Measurements from ENCODE around the gene CMIP. TPM values are rescaled to one million over a fixed set of nuclear protein-coding genes. Genes with fewer than 3 reads are reported as not detected.

Gene CMIP
- total RNA-seq, 1 donor from 2014 or later: 6.6 TPM

GRCh38 chr16:81700071-81700779 is 255.6 kb downstream of the CMIP start:
- H3K4me3 ChIP-seq: no peak overlapping the region
- no peak overlapping the region for H3K4me2 ChIP-seq
- no peaks in the 10 kb centered on the region for H3K9me3 ChIP-seq (ENCODE audit: low read depth)
- H3K36me3 ChIP-seq: no peaks in the 10 kb centered on the region
- peaks cover 4% of the 10 kb centered on the region for H3F3A ChIP-seq (ENCODE audit: low read depth)
- no peak for DNase-seq (ENCODE audit: low spot score)
- peaks cover 43% of the 10 kb centered on the region for H3K4me1 Mint-ChIP-seq
- H3K9ac ChIP-seq: no peak overlapping the region
- no peaks in the 10 kb centered on the region for H3K79me2 ChIP-seq (ENCODE audit: low read depth)
- H3K27me3 ChIP-seq: no peaks in the 10 kb centered on the region
- H3K9me3 Mint-ChIP-seq: no peaks in the 10 kb centered on the region
- H3K27ac ChIP-seq: no peak overlapping the region
- H4K20me1 ChIP-seq (ENCODE audit: low read depth): no peaks in the 10 kb centered on the region
- no peak overlapping the region for H2AFZ ChIP-seq (replicated peaks)
- H3K36me3 Mint-ChIP-seq: peaks cover 43% of the 10 kb centered on the region
- no peaks in the 10 kb centered on the region for H3K27me3 Mint-ChIP-seq (ENCODE audit: insufficient read depth, low read depth)
- peaks cover 12% of the 10 kb centered on the region for H3K4me1 ChIP-seq
- no peak overlapping the region for H3K4me3 Mint-ChIP-seq
- peak overlapping the region; percentile 74 for H3K27ac Mint-ChIP-seq
- no peak for TF ChIP-seq EZH2 (IDR thresholded peaks at IDR 0.05)
- TF ChIP-seq CTCF (IDR thresholded peaks at IDR 0.05): no peak
- no peak for TF ChIP-seq EZH2phosphoT487 (IDR thresholded peaks at IDR 0.05)

GRCh38 chr16:81700780-81701165 is 256.2 kb downstream of the CMIP start:
- no peak overlapping the region for H3K4me3 Mint-ChIP-seq

GRCh38 chr16:81701296-81701970 is 256.8 kb downstream of the CMIP start:
- H3K9ac ChIP-seq: no peak overlapping the region
- H3K27me3 Mint-ChIP-seq (ENCODE audit: insufficient read depth, low read depth): no peaks in the 10 kb centered on the region
- H2AFZ ChIP-seq (replicated peaks): no peak overlapping the region
- H3K36me3 Mint-ChIP-seq: peaks cover 40% of the 10 kb centered on the region
- peaks cover 31% of the 10 kb centered on the region for H3K4me1 Mint-ChIP-seq
- no peak overlapping the region for H3K27ac ChIP-seq
- no peak overlapping the region for H3K4me3 Mint-ChIP-seq
- H3K4me2 ChIP-seq: no peak overlapping the region
- DNase-seq (ENCODE audit: low spot score): no peak
- no peak overlapping the region for H3K4me3 ChIP-seq
- no peak for TF ChIP-seq CTCF (IDR thresholded peaks at IDR 0.05)
- no peak for TF ChIP-seq EZH2 (IDR thresholded peaks at IDR 0.05)
- TF ChIP-seq EZH2phosphoT487 (IDR thresholded peaks at IDR 0.05): no peak
- H3K36me3 ChIP-seq: no peaks in the 10 kb centered on the region
- H3F3A ChIP-seq (ENCODE audit: low read depth): no peaks in the 10 kb centered on the region
- no peaks in the 10 kb centered on the region for H3K9me3 Mint-ChIP-seq
- no peak overlapping the region for H3K27ac Mint-ChIP-seq
- no peaks in the 10 kb centered on the region for H4K20me1 ChIP-seq (ENCODE audit: low read depth)
- no peaks in the 10 kb centered on the region for H3K4me1 ChIP-seq
- no peaks in the 10 kb centered on the region for H3K27me3 ChIP-seq
- no peaks in the 10 kb centered on the region for H3K9me3 ChIP-seq (ENCODE audit: low read depth)
- no peaks in the 10 kb centered on the region for H3K79me2 ChIP-seq (ENCODE audit: low read depth)

More at GRCh38 chr16:81700780-81701165, 256.2 kb downstream of the CMIP start:
- Histone ChIP-seq H3K27ac (no peak overlapping the region), H3K4me1 (peaks cover 6% of the 10 kb centered on the region), H3K9me3 (ENCODE audit: low read depth) (no peaks in the 10 kb centered on the region), H3F3A (ENCODE audit: low read depth) (no peaks in the 10 kb centered on the region), H3K36me3 (no peaks in the 10 kb centered on the region), H3K4me3 (no peak overlapping the region), H2AFZ (replicated peaks) (no peak overlapping the region), H4K20me1 (ENCODE audit: low read depth) (no peaks in the 10 kb centered on the region), H3K4me2 (no peak overlapping the region), H3K9ac (no peak overlapping the region), H3K27me3 (no peaks in the 10 kb centered on the region), H3K79me2 (ENCODE audit: low read depth) (no peaks in the 10 kb centered on the region)
- Mint-ChIP-seq H3K4me1 (peaks cover 37% of the 10 kb centered on the region), H3K9me3 (no peaks in the 10 kb centered on the region), H3K36me3 (peaks cover 42% of the 10 kb centered on the region), H3K27me3 (ENCODE audit: insufficient read depth, low read depth) (no peaks in the 10 kb centered on the region), H3K27ac (peak overlapping the region; percentile 91)
- DNase-seq (ENCODE audit: low spot score): no peak
- TF ChIP-seq CTCF (IDR thresholded peaks at IDR 0.05): no peak
- no peak for TF ChIP-seq EZH2 (IDR thresholded peaks at IDR 0.05)
- TF ChIP-seq EZH2phosphoT487 (IDR thresholded peaks at IDR 0.05): no peak

Data from neural progenitor cell (in vitro differentiated cells).